ENCODE results near the gene MSRB2.

Gene MSRB2

GRCh38 chr10:23110722-23111516 lies 15.5 kb downstream of the MSRB2 start:
- in situ Hi-C loops (cut with MboI; ENCODE audit: low sequenced_read_pairs) = no loop called here

DNA sequence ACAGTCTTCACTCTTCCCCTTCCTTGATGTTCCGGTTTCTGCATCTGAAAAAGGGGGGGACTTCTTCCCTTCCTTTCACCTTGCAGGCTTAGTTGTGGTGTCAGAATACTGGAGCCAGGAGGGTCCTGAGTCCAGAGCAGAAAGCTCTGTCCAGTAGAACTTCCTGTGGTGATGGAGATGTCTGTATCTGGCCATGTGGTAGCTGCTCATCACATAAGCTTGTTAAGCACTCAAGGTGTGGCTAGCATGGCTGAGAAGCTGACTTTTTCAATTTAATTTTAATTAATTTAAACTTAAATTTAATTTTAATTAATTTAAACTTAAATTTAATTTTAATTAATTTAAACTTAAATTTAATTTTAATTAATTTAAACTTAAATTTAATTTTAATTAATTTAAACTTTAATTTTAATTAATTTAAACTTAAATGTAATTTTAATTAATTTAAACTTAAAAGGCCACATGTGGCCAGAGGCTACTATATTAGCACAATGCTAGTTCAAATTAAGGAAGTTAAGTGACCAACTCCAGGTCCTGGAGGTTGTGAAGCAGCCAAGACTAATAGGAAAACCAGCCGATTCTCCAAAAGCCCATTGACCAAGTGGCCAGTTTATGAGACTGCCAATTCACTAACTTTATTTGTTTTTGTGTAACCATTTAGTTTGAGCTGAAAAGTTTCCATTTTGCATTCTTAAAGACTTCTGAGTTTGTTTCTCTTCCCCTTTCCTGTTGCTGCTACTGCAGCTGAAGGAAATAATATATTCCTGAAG lies 16.3 kb downstream of the MSRB2 start:
- in situ Hi-C loops (cut with MboI; ENCODE audit: low sequenced_read_pairs) = no loop called here

- in situ Hi-C loops (cut with MboI; ENCODE audit: low sequenced_read_pairs) = no loop called here
Measured at GRCh38 chr10:23114228-23114850, 19.0 kb downstream of the MSRB2 start.

DNA sequence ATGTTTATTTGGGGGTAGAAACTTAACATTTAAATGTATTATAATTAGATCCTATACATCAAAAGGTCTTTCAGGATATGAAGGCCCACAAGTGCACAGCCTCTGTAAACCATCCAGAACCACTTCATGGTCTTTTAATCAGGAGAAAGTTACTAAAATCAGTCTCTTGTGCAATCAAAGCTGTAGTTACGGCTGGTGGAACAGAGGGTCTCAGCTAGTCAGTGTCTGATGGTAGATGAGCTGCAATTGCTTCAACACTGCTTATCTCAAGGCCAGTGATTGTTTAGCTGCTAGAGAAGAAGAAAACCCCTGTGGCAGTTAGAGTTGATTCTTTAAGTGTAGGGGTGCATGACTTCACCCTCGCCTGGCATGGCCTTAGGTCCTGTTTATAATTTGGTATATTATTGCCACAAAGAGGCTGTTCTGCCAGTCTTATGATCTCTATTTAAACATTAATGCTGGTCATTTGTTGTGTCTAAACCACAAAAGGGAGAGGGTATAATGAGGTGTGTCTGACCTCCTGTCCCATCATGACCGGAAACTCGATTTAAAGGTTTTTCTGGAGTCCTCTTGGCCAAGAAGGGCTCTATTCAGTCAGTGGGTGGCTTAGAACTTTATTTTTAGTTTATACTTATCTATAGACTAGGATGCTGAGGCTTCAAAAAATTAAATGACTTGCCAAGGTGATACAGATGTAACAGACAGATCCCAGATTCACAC lies 21.3 kb downstream of the MSRB2 start:
- in situ Hi-C loops (cut with MboI; ENCODE audit: low sequenced_read_pairs) = no loop called here

- in situ Hi-C loops (cut with MboI; ENCODE audit: low sequenced_read_pairs) = no loop called here
Measured at GRCh38 chr10:23120001-23120934, 24.9 kb downstream of the MSRB2 start.

- in situ Hi-C loops (cut with MboI; ENCODE audit: low sequenced_read_pairs) = no loop called here
Measured at GRCh38 chr10:23121135-23121534, 25.8 kb downstream of the MSRB2 start.

- in situ Hi-C loops (cut with MboI; ENCODE audit: low sequenced_read_pairs) = no loop called here
Measured at GRCh38 chr10:23136462-23136861, 41.1 kb downstream of the MSRB2 start.

DNA sequence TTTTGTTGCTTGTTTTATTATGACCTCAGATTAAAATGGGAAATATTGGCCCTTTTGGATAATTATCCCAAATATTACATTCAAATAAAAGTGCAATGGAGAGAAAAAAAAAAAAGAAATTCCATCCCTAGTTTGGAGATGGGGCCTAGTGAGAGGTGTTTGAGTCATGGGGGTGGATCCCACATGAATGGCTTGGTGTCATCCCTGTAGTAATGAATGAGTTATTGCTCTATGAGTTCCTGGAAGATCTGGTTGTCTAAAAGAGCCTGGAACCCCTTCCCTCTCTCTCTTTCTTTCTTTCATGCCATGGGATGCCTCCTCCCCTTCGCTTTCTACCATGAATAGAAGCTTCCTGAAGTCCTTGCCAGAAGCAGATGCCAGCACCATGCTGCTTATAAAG lies 44.3 kb downstream of the MSRB2 start:
- in situ Hi-C loops (cut with MboI; ENCODE audit: low sequenced_read_pairs) = no loop called here

DNA sequence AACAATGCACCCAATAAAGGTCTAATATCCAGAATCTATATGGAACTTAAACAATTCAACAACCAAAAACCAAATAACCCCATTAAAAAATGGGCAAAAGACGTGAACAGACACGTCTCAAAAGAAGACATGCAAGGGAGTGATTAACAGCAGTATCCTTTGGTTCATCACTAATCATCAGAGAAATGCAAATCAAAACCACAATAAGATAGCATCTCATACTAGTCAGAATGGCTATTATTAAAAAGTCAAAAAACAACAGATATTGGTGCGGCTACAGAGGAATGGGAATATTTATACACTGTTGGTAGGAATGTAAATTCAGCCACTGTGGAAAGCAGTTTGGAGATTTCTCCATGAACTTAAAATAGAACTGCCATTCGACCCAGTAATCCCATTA lies 46.6 kb downstream of the MSRB2 start:
- in situ Hi-C loops (cut with MboI; ENCODE audit: low sequenced_read_pairs) = no loop called here

DNA sequence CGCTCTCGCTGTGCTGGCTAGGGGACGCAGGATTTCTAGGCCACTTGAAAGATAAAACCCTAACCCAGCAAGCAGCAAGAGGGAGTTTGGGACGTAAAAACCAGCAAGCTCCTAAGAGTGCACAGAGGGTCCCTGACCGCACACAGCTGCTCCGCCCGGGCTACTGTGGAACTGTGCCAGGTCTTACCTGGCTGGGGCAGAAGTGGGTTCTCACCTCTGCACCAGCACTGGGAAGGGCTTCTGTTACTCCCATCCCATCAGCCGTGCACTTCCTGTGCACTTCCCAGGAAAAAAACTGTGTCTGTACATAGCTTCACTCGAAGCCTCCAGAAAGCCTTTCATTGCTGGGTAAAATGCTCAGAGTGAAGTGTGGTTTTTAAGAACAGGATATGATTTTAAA lies 50.9 kb downstream of the MSRB2 start:
- in situ Hi-C loops (cut with MboI; ENCODE audit: low sequenced_read_pairs) = no loop called here

DNA sequence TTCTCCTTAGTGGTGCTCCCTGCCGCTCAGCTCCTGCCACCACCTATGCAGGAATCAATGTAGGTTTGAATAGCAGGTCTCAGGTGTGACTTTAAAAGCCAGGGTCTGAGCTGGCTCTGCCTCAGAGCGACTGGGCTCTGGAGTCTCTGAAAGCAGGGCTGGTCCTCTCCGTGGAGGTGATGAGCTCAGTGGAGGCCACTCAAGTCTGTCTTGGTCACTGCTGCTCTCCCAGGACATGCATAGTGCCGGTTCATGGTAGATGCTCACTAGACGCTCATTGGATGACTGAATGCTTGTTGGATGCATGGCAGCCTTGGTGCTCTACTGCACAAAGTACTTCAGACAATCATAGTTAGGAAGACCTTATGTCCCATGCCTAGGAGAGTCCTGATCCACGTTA lies 51.7 kb downstream of the MSRB2 start:
- in situ Hi-C loops (cut with MboI; ENCODE audit: low sequenced_read_pairs) = no loop called here

DNA sequence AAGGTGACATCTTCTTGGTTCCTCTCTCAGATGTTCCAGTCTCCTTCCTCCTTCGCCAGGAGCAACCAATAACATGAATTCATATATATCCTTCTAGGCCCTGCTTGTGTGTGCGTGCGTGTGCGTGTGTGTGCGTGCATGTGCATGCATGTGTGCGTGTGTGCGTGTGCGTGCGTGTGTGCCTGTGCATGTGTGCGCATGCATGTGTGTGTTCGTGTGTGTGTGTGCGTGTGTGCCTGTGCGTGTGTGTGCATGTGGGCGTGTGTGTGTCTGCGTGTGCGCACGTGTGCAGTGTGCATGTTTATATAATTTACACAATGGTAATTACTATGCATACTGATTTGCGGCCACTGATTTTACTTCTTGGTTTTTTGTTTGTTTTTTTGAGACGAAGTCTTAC lies 52.8 kb downstream of the MSRB2 start:
- in situ Hi-C loops (cut with MboI; ENCODE audit: low sequenced_read_pairs) = no loop called here

DNA sequence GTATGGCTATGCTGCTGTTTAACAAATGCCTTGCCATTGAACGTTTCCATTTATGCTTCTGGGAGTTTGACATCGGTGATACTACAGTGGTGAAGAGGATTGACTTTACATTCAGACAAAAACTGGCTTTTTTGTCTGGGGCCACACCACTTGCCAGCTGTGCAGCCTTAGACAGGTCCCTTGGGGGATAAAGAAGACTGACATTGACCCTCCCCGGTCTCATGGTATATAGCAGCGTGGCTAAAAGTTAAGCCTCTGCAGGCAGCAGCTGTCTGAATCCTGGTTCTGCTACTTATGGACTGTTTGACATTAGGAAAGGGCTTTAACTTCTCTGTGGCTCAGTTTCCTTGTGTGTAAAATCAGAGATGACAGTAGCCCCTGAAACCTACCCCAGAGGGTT lies 54.7 kb downstream of the MSRB2 start:
- in situ Hi-C loops (cut with MboI; ENCODE audit: low sequenced_read_pairs) = no loop called here

GRCh38 chr10:23150610-23151009 lies 55.2 kb downstream of the MSRB2 start:
- in situ Hi-C loops (cut with MboI; ENCODE audit: low sequenced_read_pairs) = no loop called here

DNA sequence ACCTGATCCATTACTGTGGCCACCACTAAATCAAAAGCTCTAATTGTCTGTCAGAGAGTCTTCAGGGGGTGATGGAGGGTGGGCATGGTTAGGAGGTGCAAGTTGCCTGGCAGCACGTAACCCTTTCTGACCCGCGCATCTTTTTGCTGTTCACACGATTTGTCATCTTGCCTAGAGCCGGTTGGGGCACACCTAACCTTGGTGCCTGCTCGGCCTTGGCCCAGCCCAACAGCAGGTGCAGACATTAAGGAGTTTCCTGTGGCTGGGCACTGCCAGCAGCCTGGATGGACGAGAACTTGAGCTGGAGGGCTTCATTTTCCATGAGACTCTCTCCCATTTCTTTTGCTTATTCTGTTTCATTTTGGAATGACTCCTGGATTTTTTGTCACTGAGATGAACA lies 55.7 kb downstream of the MSRB2 start:
- in situ Hi-C loops (cut with MboI; ENCODE audit: low sequenced_read_pairs) = no loop called here

GRCh38 chr10:23155169-23155568 lies 59.8 kb downstream of the MSRB2 start:
- in situ Hi-C loops (cut with MboI; ENCODE audit: low sequenced_read_pairs) = no loop called here

- in situ Hi-C loops (cut with MboI; ENCODE audit: low sequenced_read_pairs) = no loop called here
Measured at GRCh38 chr10:23156447-23157150, 61.2 kb downstream of the MSRB2 start.

- in situ Hi-C loops (cut with MboI; ENCODE audit: low sequenced_read_pairs) = no loop called here
Measured at GRCh38 chr10:23157239-23157681, 61.9 kb downstream of the MSRB2 start.

DNA sequence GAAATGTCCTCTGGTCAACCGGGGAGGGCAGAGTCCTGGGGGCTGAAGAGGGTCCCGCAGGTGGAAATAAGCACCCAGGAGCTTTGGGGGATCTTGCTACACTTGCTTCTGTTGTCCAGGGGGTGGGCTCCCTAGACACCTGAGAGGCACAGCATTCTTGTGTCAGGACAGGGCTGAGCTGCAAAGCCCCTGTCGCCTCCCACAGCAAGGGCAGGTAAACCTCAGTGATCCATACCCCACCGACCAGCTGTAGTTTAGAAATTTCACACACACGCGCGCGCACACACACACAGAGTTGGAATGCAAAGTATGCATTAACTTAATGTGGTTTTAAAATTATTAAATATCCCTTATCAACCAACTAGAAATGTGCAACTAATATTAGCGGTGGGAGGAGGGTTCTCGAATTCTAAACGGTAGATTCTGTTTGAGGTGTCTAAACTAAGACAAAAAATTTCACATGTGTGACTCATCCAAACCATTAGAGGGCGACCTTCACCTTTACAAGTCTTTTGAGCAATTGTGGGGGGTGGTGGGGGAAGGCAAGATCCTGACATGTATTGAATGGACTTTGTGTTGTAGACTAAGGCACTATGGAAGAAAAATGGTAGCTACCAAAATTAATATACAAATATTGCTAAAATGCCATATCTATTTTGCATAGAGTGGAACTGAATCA lies 62.5 kb downstream of the MSRB2 start:
- in situ Hi-C loops (cut with MboI; ENCODE audit: low sequenced_read_pairs) = no loop called here
